GM18508 (cell line): ENCODE results near the gene OXNAD1.

Experiments
- ATAC-seq: cut with Tn5 transposase; IDR thresholded peaks from one replicate; pipeline ENCODE4 v1.9.1; 2021; ENCODE audit warnings: moderate number of reproducible peaks; ENCODE audit not compliant: insufficient read depth, unreplicated experiment

The OXNAD1 gene

DNA sequence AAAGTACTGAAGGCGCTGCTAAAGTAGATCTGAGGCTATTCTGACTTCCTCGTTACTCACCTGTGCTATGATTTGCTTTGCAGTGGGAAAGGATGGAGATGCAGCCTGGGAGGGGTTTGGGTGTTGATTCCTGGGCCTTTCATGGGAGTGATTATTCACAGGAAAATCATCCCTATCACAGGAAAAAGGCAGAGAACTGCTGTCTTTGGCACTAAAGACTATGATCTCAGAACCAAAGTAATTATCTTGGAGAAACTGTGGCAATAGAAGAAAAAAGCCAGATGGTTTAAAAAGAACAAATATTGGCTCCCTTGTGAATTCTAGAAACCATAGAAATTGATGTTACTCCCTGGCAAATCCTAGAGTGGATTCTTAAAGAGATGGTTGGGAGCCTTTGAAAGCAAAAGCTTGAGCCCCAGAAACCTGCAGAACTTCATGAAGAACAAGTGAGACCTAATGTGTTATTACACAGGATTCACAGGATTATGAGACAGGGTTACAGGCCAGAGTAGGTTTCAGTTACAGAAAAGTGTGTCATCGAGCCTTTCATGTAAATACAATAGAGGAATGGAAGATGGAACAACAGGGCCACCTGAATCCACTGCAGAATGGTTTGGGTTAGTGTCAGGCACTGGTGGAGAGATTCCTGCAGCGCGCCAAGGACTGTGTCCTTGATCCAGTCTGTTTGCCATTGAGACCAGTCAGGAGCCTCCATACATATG lies 85.7 kb downstream of the OXNAD1 start:
- no peak for ATAC-seq

GRCh38 chr3:16352428-16352827 lies 87.4 kb downstream of the OXNAD1 start:
- no peak for ATAC-seq

- ATAC-seq = no peak
Measured at GRCh38 chr3:16354291-16354690, 89.3 kb downstream of the OXNAD1 start.
